Omental fat pad (tissue), 4 donors: ENCODE data around the gene CADM4. TPM values are rescaled to one million over a fixed set of nuclear protein-coding genes. Genes with fewer than 3 reads are reported as not detected.

Experiments
- ATAC-seq: fragments of 150-250 bp; one replicate; pipeline ENCODE4 v1.9.1; 2016; ENCODE audit warnings: mild to moderate bottlenecking, moderate library complexity; ENCODE audit not compliant: low FRiP score
- DNase-seq: peaks from one replicate; pipeline ENCODE4 v3.0.0-alpha.2; 2019; ENCODE audit warnings: low spot score
- CTCF ChIP-seq, 3 donors: fragments of 450-650 bp; IDR thresholded peaks; one replicate each; pipeline ENCODE4 v1.5.1; 2016 to 2017; ENCODE audit warnings: antibody characterized with exemption in 3 of 3, mild to moderate bottlenecking in 3 of 3, moderate library complexity in 2 of 3
- total RNA-seq, 4 donors: library from RNA; depleted of rRNA; stranded (reverse); fragments of >200 nt; gene quantifications; one replicate each; pipeline ENCODE4 v1.1.0, GENCODE V29; 2016

The CADM4 gene
- total RNA-seq, 4 donors from 2014 or later = 0.79 to 3.5 (median 2.5) TPM

DNA sequence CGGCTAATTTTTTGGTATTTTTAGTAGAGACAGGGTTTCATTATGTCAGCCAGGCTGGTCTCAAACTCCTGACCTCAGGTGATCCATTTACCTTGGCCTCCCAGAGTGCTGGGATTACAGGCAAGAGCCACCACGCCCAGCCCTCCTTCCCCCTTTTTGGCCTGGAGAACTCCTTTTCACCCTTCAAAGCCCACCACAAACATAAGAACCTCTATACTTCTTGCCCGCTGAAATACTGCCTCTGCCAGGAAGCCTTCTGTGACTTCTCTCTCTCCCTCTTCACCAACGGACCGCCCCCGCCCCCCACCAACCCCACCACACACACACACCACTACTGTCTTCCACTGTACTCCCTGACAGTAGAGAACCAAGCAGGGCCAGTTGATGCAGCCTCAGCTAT lies 22.7 kb downstream of the CADM4 start:
- no peak for ATAC-seq
- TF ChIP-seq CTCF (IDR thresholded peaks at IDR 0.05) = no peak
- no peak for DNase-seq

- DNase-seq = no peak
- no peak for ATAC-seq
Observed at GRCh38 chr19:43616306-43616705, 23.3 kb downstream of the CADM4 start.

DNA sequence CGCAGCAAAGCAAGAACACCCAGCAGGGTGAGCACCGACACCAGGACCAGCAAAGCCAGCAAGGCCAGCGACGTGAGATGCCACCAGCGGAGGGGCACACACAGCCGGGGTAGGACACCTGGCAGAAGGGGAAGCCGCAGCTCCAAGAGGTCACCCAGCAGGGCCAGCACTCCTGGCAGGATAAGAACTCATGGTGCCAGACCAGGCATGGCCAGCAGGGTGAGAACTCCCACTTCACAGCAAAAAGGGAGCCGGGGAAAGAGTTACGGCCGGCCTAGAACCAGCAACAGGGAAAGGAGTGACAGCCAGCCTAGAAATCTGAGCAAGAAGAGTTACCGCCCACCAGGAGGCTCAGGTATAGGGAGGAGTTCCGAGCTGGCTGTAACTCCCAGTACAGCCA lies 27.3 kb downstream of the CADM4 start:
- no peak for ATAC-seq
- no peak for TF ChIP-seq CTCF (IDR thresholded peaks at IDR 0.05)
- no peak for DNase-seq

More at GRCh38 chr19:43616306-43616705, 23.3 kb downstream of the CADM4 start:
- no peak for TF ChIP-seq CTCF (IDR thresholded peaks at IDR 0.05)

GRCh38 chr19:43611788-43612187 lies 27.9 kb downstream of the CADM4 start, which contains the start of gene SRRM5:
Gene SRRM5, plus strand, starts transcription at chr19:43612088. Its CDS starts 34 bp downstream, at chr19:43612122.
- no peak for TF ChIP-seq CTCF (IDR thresholded peaks at IDR 0.05)
- ATAC-seq (no peak), DNase-seq (no peak)

- TF ChIP-seq CTCF (IDR thresholded peaks at IDR 0.05) = no peak
- ATAC-seq (no peak), DNase-seq (no peak)
Observed at GRCh38 chr19:43610493-43610892, 29.2 kb downstream of the CADM4 start.

GRCh38 chr19:43609872-43610271 lies 29.8 kb downstream of the CADM4 start:
- ATAC-seq (no peak), DNase-seq (no peak)
- TF ChIP-seq CTCF (IDR thresholded peaks at IDR 0.05) = no peak

DNA sequence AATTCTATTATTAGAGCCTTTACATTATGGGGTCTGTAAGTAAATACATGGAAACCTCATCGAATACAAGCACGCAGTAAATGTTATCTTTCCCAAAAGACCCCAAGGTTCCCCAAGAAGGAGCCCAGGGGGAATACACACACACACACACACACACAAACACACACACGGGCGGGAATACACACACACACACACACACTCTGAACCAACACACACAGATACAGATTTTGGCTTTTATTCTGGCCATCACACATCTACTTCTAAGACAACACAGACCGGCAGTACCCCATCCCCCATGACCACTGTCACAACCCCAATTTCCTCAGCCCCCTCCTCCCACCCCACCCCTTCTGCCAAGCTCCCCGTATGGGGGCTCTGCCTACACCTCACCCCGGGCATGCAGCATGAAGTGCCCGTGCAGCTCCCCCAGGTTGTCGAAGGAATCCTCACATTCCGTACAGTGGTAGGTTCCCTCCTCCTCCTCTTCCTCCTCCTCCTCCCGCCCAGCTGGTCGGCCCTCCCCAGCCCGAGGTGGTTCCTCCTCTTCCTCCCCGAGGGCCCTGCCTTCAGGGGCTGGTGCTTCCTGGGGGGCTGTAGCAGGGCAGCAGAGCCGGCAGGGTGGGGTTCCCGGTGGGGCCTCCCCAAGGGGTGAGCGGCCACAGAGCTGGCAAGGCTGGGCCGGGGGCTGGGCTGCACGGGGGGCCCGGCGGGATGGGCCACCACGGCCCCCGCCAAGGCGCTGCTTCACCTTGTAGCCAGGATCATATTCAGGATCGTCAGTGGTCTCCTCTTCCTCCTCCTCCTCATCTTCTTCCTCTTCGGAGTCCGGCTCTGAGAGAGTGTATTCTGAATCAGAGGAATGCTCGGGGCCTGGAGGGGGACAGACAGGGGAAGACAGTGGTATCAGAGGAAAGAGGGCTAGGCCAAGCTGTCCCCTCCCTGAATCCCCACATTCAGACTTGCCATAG lies 32.1 kb downstream of the CADM4 start:
- ATAC-seq = no peak
- DNase-seq = no peak
- TF ChIP-seq CTCF (IDR thresholded peaks at IDR 0.05) = no peak
